Inferior parietal cortex (tissue), 1 donor: ENCODE measurements around the gene PAX9.

Experiments used
- DNase-seq: peaks from one replicate; pipeline ENCODE4 v3.0.0-alpha.2; 2016; ENCODE audit errors: extremely low spot score

The PAX9 gene

DNA sequence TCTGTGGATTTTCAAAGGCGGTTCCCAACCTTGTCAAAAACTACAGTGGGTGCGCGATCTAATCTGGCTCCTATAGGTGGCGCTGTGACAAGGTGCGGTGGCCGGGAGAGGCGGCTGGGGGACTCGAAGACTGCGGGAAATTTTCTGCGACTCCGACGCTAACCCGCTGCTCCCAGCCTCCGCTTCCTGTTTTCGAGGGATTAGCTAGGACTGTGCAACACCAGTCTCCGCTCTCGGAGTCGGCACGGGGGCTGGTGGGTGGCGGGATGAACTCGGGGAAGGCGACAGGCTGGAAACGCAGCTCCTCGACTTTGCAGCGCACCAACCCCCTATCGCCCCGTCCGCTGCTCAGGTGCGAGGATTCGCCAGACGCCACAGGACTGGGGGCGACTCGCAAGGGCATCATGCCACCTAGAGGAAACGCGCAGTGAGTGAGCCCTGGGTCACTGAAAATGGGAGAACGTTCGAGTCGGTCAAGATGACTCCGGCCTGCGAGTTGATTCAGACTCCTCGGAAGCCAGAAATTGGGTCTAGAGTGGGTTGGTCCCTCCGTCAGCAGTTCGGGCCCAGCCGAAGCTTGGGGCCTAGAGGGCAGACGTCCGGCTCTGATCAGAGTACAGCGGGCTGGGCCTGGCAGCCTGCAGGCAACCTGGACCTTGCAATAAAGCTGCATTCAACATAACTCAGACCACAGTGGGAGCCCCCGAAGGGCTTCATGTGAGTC, 5.5 kb upstream of the PAX9 start:
- DNase-seq, result no peak

- no peak for DNase-seq
Observed at GRCh38 chr14:36656687-36657398, 4.8 kb upstream of the PAX9 start.

DNA sequence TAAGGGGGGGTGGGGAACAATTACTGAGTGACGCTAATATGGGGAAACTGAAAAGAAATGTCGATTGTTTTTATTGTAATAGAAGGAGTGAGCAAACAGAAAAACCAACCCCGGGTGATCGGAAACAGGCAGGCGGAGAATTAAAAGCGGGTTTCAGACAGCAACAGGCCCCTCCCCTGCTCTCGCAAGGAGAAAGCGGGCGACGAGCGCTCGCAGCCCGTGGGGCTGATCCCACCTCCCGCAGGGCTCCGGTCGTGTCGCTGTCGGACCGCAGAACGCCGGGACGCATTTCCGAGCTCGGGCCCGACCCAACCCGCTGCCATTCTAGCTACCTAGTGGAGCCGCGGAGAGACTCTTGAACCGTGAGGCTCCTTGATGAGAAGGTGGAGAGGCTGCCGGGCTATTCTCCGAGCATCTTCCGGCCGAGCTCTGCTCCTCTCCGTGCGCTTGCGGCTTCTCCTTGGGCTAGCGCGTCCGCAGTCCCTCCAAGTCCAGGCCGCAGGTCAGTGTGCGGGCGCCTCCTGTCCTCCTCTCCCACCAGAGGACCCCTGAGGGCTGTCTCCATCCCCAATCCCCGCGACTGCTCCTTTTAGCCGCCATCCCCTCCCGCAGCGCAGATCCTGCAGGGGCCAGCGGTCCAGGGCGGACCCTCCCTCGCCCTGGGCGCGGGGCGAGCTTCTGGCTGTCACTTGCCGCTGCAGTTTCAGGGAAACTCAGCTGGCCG, 4.1 kb upstream of the PAX9 start:
- DNase-seq, result no peak

DNA sequence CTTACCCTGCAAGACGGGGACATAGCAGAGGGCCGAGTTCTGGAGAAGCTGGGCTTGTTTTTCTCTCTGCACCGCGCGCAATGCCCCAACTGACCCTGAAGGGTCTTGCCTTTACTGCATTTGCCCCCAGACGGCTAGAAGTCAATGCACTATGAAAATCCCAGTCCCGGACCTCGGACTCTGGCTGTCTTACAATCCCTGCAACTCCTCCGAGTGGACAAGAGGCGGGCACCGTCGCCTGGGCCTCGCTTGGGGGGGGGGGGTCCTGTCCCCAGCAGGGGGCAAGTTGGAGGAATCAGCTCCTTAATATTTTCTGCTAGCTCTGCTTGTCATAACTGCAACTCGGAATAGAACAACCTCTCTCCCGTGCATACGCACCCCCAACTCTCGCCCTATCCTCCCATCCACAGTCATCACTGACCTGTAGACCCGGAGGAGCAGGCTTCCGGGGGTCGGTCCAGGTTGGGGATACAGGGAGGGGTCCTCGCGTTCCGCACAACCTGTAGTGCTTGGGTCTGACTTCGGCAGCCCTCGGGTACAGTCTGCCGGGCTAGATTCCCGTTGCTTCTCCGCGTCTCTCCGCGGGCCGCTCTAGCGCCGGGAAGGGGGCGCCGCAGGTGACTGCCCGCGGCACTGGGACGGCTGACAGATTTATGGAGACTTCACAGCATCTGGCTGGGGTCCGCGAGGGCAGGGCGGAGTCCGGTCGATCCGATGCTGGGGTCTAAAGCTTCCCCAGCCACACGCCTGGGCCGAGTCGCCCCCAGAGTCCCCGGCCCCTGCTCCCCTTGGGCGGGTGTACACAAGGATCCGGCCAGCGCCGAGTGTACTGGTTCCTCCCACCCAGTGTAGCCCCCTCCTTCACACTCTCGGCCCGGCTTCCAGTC, 3.3 kb upstream of the PAX9 start:
- no peak for DNase-seq

DNA sequence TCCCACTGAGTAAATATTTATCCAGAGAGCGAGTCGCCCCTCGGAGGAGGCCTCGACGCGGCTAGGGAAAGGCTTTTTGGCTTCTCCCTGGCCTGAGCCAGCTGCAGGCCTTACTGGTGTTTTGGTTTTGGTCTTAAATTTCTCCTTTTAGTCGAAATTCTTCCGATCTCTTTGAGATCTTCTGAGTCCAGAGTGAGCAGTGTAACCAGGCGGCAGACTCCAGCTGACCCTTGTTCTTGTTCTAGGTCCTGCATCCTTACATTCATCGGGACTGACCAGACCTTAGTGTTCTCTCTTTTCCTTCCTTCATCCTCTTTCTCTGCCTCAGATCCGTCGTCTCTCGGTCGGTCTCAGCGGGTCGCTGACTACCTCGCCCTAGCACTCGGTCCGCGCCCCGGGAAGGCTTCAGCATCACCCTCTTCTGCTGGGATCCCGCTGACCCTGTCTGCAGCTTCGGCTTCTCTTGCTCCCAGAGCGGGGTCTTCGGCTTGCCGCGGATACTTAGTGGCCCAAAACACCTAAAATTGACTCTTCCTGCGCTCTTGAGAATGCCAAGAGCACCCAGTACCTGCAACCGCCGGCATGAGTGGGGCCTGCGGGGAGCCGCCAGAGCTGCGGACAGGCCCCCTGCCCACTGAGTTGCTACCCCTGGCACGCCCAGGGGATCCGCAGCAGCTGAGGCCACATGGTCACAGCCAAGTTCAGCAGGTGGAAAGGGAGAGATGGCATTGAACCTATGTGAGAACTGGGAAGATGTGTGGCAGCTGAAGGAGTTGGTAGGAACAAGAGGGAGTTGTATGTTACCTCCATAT, 2.4 kb upstream of the PAX9 start:
- no peak for DNase-seq

DNA sequence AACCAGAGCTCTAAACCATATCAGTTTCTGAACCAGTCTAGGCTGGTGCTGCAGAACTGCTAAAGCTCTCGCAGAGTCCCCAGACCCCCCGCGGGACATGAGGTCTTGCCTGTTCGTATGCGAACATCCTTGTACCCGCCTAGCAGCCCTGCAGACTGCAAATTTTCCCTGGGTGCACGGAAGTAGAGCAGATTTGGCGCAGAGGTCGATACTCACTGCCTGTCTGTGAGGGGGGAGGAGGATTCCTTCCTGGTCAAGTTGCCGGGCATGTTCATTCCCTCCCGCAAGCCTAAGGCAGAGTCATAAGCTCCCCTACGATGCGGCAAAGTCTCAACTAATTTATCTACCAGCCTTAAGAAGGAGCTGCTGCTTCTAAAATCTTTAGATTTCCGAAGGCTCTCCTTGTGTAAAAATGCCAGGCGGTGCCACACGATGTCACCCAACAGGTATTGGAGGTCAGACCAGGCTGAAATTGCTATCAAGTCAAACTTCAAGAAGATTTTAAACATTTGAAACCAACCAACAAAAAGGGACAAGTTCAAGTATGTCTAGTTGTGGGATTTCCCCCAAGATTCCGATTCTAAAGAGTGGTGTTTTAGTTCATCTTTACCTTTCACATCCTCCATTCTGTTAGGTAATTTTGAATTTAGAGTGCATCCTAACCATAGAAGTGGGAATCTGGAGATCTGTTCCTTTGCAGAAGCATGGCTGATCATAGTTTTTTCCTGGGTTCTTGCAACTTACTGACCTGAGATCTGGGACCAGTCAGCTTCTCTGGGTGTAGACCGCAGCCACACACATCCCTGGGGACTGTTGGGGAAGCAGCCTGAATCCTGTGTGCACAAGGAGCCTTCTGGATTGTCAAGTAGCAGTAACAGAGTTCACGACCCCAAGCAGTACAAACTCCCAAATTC, 1.6 kb upstream of the PAX9 start:
- no peak for DNase-seq

DNA sequence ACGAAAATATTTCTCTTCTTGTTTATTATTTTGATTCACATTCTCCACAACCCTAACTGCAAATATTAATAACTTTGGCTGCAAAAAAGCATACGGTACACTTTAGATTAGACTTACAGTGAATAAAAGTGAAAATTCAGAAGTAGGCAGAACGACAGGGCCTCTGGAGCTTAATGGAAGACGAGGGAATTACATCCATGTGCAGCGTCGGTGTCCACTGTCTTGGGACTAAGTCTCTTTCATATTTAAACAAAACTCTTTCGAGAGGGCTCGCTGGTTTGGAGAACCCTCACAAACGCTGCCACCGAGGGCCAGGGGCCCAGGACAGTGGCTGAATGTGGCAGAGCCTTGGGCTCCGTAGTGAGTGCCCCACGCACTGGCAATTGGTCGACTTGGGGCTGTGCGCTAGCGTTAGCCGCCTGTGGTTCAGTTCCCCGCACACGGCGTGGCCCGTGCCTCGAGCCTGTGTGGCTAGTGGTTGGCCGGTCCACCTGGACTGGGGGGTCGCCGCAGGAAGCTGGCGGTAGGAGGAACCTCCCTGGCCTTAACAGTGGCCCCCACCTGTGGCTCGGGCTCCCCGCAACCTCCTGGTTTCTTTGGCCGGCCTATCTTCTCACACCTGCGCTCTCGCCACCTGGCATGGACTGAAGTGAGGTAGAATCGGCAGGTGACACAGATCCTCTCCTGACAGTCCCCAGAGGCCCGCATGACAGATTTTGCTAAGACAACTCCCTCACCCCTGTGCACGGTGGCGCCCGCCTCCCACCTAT, 739 bp upstream of the PAX9 start:
- DNase-seq, result no peak

GRCh38 chr14:36662258-36662542, 540 bp downstream of the PAX9 start:
- DNase-seq, result no peak

GRCh38 chr14:36662543-36663403, 1.1 kb downstream of the PAX9 start:
- no peak for DNase-seq

- DNase-seq, result no peak
Observed at GRCh38 chr14:36663404-36664321, 2.0 kb downstream of the PAX9 start.

DNA sequence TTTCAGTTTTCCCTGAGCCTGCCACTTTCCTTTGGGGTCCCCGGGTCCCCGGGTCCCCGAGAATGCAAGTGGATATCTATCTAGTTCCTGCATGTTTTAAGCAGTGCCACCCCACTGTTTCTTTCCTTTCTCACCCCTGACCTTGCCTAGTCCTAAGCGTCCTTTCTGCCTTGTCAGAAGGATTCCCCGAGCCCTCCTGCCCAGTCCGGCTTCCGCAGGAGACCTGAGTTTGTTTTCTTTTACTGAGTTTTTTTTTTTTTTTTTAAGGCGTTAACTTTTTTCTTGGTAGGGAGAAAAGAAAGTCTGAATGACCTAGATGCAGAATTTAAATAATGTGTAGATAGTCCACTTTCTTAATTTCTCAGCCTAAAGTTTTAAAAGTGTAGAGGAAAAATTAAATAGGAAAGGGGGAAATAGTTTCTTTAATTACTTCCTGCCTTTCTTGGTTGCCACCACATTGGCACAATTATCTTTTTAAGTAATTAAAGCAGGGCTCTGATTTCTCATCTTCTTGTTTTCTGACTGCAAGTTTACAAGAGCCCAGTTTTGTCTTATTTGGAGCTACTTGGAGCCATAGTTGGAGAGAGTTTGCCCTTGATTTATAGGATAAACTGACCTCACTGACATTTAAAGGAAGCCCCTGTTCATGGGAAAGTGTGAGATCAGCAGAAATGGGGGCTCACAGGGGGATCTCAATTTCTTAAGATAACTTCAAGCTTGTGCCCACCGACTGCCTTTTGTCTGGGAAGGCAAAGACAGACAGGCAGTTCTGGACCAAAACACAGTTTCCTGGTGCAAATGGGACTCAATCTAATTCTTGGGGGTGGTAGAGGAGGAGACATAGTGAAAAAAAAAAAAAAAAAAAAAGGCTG, 2.9 kb downstream of the PAX9 start:
- DNase-seq, result no peak

GRCh38 chr14:36665887-36666415, 4.3 kb downstream of the PAX9 start:
- DNase-seq, result no peak

DNA sequence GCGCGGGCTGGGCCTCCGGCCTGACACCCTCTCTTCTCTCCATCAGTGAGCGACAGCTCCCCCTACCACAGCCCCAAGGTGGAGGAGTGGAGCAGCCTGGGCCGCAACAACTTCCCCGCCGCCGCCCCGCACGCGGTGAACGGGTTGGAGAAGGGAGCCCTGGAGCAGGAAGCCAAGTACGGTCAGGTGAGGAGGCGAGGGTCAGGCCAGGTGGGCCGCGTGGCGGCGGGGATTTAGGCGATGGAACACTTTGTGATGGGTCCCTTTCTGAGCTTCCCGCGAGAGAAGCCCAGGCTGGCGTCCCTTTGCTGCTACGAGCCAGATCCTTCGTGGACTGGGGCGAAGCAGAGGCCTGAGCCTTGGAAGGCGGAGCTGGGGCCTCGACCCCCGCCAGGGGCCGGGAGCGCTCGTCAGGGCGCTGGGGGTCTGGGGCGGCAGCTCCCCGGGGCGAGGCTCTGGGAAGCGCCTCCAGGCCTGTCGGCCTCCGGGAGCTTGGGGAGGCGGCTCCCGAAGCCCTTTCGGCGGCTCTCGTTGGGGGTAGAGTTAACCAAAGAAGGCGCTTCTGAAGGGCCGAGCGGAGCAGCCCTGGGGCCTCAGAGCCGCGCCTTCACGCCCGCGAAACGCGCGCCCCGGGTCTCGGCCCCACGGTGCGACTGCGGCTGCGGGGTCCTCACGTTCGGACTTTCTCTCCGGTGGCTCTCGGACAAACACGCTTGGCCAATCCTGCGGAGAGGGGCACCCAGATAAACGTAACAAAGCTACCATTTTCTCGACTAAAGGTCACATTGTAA, 5.0 kb downstream of the PAX9 start:
- DNase-seq, result no peak

GRCh38 chr14:36667679-36668078, 6.0 kb downstream of the PAX9 start:
- DNase-seq, result no peak

- no peak for DNase-seq
Observed at GRCh38 chr14:36671149-36671548, 9.5 kb downstream of the PAX9 start.
